Posterior vena cava (tissue), 2 donors: ENCODE results near the gene FGF8. TPM values are rescaled to one million over a fixed set of nuclear protein-coding genes. Genes with fewer than 3 reads are reported as not detected.
A peak's percentile ranks its signal among the peaks of the same experiment; 100 is the strongest.

ENCODE experiments used
- DNase-seq: peaks from one replicate; pipeline ENCODE4 v3.0.0-alpha.2; 2020; ENCODE audit warnings: low spot score
- intact Hi-C, 2 donors: fragments of 100-400 bp; cut with DNase I; formaldehyde crosslinking; loops; one replicate each; pipeline versions ENCODE4 v1.14.1 to v1.14.2; 2022 to 2023
- total RNA-seq, 2 donors: library from RNA; stranded (reverse); fragmentation: NEBNext Ultra II Directional; extraction: Animal tissue kit (Norgen Biotek cat#: 25700); gene quantifications; one replicate each; pipeline ENCODE4 v1.2.1, GENCODE V29; 2021
- donor health status: DM: yes; HTN: yes; CAD: no.
- donor health status: DM: yes; HTN: yes; CAD: no.

Gene FGF8
- total RNA-seq, 2 donors from 2014 or later, result not detected

DNA sequence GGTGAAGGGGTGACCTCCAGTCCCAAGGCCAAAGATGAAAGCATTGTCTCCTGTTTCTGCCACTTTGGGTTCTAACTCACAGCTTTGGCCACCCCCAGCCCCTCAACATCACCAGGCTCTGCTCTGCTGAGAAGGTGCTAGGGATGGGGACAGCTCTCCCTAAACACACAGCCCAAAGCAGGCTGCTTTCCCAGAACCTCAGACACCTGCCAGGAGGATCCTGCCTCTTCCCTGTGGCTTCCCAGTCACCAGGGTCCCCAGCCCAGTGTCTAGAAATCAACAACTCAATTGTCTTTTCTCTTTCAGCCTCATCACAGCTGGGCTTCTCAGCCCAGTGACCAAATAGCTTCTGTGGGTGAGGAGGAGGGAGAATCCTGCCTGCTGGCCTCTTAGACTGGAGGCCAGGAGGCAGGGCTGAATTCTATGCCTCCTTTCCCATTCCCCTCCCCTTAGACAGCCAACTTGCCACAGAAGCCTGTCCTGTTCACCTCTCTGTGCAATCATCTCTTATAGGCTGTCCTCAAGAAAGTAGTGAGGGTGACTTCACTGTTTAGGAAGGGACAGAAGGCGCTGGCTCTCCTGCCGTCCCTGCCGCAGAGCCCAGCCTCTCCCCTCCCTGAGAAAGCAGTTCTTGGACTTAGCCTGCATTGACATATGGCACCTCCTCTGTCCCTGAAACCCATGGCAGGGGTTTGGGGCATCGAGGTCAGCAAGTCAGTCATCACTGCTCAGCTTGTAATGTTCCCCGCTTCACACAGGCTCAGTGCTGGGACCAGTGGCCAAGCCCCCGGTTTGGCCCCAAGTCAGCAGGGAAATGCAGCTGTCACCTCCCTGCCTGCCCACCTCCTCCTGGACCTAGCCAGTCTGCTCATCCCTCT lies 3.7 kb downstream of the FGF8 start:
- intact Hi-C loops, result no loop called here
- no peak for DNase-seq

DNA sequence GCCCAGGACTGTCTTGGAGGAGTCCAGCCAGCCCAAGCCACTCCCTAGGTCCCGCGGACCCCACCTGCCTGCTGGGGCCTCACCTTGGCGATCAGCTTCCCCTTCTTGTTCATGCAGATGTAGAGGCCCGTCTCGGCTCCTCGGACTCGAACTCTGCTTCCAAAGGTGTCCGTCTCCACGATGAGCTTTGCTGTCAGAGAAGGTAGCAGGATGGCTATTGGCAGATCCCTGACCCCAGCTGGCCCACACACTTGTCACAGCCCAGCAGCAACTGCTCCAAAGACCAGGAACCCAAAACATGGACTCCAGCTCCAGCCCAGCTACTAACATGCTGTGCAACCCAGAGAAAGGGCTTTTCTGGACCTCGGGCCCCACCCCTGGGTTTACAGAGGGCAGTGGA lies 4.5 kb downstream of the FGF8 start:
- no peak for DNase-seq
- intact Hi-C loops, result no loop called here

DNA sequence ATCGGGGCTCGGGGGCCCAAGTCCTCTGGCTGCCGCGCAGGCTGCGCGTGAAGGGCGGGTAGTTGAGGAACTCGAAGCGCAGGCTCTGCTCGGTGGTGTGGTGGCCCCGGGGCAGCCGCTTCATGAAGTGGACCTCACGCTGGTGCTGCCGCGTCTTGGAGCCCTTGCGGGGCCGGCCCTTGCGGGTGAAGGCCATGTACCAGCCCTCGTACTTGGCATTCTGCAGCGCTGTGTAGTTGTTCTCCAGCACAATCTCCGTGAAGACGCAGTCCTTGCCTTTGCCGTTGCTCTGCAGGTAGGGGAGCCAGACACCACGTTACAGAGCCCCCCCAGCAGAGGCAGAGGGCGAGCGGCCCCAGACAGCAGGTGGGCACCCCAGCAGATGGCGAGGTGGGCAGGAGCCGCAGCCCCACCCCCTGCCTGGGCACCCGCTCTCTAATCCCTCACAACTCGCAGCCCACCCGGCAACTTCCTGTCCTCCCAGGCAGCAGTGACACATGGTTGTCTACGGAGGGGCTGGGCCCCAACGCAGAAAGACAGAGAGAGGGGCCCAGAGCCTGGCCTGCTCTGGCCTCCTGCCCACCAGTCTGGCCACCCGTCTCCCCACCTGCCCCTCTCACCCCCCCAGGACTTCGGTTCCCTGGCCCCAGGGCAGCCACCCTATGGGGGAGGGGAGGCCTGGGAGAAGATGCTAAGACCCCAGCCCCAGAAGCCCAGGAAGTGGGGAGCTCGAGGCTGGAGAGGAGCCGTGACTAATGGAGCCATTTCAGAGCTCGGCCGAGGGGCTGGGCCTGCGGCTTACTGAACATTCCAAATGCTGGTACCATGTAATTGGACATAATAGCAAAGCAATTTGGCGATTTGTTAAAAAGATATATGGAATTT lies 5.3 kb downstream of the FGF8 start:
- no peak for DNase-seq
- intact Hi-C loops, result no loop called here

DNA sequence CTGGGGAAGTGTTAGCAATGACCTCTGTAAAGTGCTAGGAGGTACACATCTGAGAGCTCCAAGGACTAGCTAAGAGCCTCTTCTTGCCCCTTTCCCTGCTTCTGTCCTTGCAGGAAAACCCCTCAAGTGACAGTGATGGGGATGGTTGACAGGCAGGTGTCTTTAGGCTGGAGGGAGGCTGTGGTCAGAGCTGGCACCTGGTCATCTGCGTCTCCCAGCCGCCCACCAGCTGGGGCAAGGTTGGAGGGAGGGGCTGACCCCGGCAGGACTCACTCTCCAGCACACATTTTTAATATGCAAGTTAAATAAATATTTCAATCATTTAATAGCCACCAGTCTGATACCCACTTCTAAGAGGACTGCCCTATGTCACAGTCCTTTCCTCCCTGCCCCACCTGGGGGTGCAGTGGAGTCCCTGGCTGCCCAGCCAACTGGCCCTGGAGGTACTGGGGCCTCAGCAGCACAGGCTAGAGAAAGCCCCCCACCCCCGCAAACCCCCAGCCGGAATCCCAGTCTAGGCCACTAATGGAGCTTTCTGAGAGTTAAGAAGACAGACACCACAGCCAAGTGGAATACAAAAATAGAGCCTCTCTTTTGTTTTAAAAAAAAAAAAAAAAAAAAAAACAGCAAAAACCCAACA lies 6.3 kb downstream of the FGF8 start:
- intact Hi-C loops, result loop anchor here in 1 of 2 donors (2.0 kb wide), 1 partner anchor 271 kb away; no protein-coding TSS in a partner anchor
- peak; percentile 30 for DNase-seq

DNA sequence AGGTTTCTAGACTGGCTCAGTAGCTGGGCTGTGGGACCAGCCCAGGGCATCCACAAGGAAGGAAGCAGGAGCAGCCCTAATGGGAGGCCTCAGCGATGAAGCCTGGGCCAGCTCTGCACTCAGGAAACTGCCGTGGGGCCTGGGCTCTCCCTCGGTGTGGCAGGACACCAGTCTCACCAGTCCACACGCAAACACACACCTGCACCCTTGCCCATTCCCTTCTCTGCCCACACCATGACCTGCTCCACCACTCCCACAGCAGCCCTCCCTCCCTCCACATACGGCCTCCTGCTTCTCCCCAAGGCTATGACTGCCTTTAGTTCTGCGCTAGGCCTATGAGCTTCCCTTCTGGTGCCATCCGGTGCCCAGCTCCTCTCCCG lies 7.1 kb downstream of the FGF8 start:
- intact Hi-C loops, result loop anchor here in 1 of 2 donors (2.0 kb wide), 1 partner anchor 270 kb away; no protein-coding TSS in a partner anchor
- peak; percentile 55 for DNase-seq

DNA sequence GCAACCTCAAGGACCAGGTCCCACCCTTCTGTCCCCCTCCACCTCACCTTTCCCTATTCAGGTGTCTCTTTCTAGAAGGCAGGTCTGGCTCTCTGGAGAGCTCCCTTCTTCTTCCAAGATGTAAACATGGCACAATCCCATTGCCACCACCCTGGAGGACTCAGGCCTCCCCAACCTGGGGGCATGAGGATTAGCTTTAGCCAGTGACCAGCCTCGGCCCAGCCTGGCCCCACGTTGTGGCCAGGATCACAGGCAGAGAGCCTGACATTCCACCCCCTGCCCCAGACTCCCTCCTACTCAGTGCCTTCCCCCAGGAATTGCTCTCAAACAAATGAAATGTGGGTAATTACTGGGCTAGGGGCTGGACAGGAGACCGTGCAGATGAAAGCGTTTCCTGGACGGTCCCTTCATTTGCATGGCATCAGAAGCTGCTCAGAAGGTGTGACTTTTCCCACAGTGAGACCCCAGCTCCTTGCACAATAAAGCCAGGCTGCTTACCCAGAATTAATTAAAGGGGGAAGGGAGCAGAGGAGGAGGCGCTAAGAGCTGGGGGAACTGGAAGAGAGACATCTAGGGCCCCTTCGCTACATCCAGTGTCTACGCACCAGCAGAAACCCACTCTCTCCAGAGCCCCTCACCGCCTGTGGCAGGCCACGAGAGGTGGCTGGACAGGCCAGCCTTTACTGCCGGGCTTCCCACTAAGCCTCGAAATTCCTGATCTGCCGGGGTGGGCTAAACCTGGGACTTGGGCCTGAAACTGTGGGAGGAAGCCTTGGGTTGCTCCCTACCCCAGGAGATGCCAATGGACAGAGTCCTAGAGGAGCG lies 7.7 kb downstream of the FGF8 start:
- intact Hi-C loops, result loop anchor here in 1 of 2 donors (2.0 kb wide), 1 partner anchor 269 kb away; no protein-coding TSS in a partner anchor
- peak; percentile 66 for DNase-seq

DNA sequence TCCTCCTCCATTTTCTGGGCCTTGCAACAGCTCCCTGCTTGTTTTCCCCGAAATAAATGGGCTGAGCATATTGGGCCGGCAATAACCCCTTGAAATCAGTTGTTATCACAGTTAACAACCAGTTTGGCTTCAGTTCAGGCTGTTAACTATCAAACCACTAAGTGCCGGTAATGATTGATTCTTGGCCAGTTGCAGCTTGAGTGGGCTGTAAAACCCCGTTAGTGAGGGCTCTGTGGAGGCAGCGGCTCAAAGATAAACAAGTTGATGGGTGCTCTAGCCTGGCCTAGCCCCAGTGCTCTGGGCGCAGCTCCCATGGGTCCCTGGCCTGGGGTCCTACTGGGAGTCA lies 8.3 kb downstream of the FGF8 start:
- intact Hi-C loops, result no loop called here
- peak; percentile 26 for DNase-seq

DNA sequence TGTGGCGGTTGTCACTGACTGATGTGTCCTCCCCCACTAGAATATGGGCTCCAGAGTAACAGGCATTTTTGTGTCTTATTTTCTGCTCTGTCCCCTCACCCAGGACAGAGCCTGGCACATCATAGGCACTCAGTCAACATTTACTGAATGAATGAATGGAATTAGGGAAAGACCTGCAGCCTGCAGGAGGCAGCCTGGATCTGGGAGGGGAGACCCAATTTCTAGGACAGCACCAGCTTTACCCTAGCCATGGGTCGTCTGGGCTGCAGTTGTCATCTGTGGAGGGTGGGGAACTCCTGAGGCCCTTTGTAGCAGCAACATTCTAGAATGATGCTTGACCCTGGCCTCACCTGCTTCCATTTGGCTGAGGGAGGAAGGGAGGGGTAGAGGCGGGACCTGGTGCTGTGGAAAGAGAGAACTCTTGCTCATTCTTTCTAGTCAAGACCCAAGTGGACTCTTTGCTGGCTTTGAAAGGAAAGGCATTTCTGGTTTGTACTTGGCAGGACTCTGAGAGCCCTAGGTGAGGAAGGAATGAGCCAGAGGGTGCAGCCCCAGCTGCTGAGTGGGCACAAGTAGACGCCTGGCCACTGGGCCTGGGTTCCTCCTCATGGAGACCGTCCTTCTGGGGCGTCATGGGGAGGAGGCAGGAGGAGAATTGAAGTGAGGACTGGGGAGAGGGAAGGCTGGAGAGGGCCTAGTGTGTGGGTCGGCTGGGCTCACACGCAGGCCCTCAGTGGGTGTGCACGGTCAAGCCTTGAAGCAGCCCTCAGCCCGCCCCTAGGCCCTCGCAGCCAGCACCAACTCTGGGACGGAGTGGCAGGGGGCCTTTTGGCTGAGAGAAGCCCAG lies 8.9 kb downstream of the FGF8 start:
- peak; percentile 73 for DNase-seq
- intact Hi-C loops, result no loop called here

DNA sequence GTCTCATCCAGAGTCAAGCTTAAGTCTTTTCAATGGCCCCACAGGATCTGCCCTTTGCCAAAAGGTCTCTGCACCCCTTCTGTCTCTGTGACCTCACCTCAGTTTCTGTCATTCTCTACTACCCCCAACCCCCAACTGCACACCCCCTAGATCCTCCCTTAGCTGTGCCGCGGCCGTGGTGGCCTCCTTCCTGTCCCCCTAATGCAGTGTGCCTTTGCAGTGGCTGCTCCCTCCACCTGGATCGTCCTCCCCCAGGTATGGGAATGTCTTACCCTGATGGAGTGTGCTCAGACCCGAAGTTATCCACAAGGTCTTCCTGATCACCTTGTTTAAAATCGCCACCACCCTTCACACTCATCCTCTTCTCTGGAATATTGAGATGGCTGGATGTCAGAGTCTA lies 9.6 kb downstream of the FGF8 start:
- intact Hi-C loops, result no loop called here
- DNase-seq, result peak; percentile 26

DNA sequence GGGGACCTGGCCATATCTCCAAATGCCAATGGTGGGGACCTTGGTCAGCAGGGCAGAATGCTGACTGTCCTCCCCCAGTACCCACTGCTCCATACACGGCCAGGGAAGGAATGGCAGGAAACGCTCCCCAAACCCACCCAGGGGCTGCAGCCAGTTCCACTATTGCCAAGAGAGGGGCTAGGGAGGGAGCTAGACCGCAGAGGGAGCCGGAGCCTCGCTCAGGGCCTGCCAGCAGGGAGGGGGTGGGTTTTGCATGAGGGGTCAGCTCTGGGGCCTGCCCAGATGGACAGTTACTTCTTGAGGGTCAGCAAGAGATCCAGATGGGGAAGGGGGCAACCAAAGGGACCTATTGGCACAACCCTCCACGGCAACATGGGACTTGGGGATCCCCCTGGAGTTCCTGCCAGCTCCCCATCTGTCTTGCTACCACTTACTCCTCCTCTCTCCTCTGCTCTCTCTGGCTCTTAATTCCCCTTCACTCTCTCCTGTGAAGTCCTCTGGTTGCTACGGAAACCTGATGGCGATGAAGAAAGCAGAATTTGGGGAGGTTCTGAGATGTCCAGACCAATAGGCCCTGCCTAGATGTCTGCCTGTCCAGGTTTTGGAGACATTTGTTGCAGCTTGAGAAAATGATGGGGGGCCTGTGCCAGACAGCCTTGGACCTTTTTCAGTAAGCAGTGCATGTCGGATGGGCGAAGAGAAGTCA lies 12.6 kb downstream of the FGF8 start:
- peak; percentile 41 for DNase-seq
- intact Hi-C loops, result no loop called here

DNA sequence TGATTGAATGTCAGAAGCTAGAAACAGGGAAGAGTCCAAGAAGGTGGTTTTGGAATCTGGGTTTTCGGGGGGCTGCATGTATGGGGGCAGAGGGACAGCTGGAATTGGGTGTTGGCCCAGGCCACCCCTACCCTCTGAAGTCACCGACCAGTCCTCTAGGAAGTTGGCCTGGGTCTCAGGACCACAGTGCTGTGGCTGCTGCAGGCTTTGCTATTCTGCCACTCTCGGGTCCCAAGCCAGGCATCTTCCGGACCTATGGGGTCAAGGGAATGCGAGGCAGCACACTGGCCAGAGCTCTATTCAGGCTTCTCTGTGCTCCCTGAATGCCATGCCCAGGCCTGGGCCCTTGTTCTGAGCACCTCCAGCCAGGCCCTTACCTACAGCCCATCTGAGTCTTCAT lies 13.2 kb downstream of the FGF8 start:
- intact Hi-C loops, result no loop called here
- DNase-seq, result peak; percentile 30

DNA sequence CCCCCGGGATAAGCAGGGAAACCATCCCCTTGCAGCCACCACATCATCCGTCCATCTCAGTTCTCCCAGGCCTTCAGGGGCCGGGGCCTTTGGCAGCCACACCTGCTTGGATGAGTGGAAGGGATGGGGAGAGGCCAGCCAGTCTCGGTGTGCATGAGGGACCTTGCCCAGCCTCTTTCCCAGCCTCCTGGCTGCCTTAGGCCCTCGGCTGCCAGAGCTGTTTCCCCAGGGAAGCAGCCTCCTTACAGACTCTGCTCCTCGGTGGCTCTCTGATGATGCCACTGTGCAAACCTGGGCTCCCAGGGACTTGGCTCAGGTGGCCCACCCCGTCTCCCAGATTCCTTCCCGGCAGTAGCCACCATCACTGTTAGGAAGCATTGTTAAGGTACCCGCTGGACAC lies 14.7 kb downstream of the FGF8 start:
- DNase-seq, result no peak
- intact Hi-C loops, result no loop called here

DNA sequence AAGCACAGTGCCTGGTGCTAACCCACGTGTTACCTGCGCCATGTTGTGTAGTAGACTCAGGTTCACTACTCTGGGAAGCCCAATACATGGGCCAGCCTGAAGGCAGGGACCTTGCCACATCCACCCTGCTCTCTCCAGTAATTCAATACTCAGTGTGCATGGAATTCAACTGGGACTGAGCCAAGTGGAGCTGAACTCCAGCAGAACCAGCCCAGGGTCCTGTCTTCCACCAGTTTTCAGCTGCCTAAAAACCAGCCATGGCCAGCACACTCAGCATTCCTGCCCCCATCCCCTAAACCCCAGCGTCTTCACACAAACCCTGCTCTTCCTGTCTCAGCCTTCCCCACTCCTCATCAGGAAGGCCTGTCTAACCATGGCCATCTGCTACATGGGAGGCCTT lies 15.4 kb downstream of the FGF8 start:
- DNase-seq, result peak; percentile 53
- intact Hi-C loops, result no loop called here

DNA sequence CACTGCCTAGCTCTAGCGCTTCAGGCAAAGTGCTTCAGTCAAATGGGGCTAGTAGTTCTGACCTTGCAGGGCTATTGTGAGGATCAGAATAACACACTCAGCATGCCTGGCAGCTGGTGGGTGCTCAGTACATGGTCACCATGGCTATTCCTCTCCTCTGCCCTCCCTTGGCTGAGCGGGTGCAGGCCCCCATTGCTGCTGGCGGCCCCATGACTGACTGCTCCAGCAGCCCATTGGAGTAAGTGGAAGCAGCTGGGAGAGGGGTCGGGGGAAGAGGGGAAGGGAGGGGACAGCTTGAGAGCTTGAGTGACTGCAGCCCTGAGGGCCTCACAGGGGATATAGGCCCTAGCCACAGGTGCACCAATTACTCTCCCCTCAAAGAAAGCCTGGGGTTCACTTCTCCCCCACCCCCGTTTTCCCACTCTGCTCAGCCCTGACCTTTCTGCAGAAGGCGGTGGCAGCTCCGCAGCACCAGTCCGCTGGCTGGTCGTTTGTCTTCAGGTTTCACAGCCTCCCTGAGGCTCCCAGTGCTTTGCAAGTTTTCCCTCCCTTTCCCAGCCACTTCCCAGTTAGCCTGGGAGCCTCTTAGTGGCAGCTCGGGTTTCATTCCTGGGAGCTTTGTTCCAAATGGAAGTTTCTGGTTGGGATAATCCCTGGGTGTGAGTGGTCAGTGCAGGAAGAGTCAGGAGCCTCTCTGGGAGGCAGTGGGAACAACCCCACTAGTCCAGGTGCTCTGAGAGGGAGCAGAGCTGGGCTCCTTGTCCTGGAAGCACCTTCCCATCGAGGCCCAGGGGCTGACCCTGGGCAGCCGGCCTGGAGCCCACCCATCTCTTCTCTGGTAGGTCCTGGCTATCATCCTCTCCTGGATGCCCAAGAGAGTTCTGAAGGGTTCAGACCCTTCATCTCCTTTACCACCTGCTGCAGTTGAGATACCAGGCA lies 16.3 kb downstream of the FGF8 start:
- peak; percentile 58 for DNase-seq
- intact Hi-C loops, result no loop called here

DNA sequence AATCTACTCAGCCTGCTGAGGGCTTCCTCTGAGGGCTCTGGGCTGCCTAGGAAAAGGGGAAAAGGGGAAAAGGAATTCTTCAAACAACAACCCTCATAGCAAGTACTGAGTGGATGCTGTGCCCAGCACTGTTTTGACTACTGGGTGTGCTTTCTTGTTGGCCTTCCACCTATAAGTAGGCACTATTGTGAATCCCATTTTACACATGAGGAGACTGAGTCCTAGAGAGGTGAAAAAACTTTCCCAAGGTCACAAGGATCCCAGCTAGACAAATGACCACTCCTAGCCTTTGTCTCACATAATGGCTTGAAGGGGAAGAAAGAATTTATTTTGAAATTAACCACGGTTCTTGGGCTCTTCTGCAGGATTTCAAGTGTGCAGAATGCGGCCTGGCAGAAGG lies 17.1 kb downstream of the FGF8 start:
- no peak for DNase-seq
- intact Hi-C loops, result no loop called here

DNA sequence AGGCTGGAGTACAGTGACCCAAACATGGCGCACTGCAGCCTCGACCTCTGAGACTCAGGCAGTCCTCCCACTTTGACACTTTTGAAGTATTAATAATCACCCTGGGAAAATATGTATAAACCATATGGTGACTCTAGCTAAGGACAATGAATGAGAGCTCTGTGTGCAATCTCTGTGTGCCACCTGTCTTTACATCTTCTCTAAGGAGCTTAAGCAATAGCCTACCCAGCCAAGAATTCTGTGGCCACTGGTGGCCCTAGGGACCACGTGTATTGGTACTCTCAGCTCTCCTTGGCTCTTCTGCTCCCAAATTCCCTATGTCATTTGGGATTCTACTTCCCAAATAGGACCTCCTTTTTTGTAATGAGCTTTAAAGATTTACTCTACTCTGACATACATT lies 23.7 kb downstream of the FGF8 start:
- peak; percentile 3 for DNase-seq
- intact Hi-C loops, result no loop called here
